SK-N-SH (cell line): Measurements from ENCODE around the gene EML1. TPM values are rescaled to one million over a fixed set of nuclear protein-coding genes. Genes with fewer than 3 reads are reported as not detected.

ENCODE experiments used
- CTCF ChIA-PET: fragments of 300-600, 350-600 bp; formaldehyde crosslinking; extraction: SDS; loops from one replicate; lab custom pipeline; 2021; lab: Yijun Ruan, JAX
- POLR2A ChIA-PET: fragments of 350-600 bp; sonication (Branson Sonifier 250); formaldehyde crosslinking; extraction: SDS; loops from one replicate; lab custom pipeline; 2020; ENCODE audit warnings: antibody characterized with exemption, inconsistent platforms; lab: Yijun Ruan, JAX
- DNase-seq: peaks from one replicate; pipeline ENCODE4 v3.0.0; 2012
- H2AFZ ChIP-seq: fragments of 200-600 bp; sonication (generic); 2 replicates; pipeline ENCODE4 v1.8.1; 2016; ENCODE audit warnings: antibody characterized with exemption, mild to moderate bottlenecking, low read depth
- H3F3A ChIP-seq: fragments of 200-600 bp; sonication (generic); replicated peaks from 2 replicates; pipeline ENCODE3; 2016; ENCODE audit warnings: antibody characterized with exemption, mild to moderate bottlenecking; ENCODE audit not compliant: insufficient read depth
- H3K27ac ChIP-seq, 2 experiments: fragments of 200-500 bp in 1 of 2; fragments of 200-600 bp in 1 of 2; sonication (Bioruptor generic) in 1 of 2; sonication (generic), shearing (Covaris generic) in 1 of 2; 2 replicates each; pipeline versions ENCODE4 v1.5.1 to v1.6.1; 2014 to 2016; ENCODE audit warnings: low read depth in 2 of 2, inconsistent platforms in 1 of 2, low read length in 1 of 2, mild to moderate bottlenecking in 1 of 2, mixed read lengths in 1 of 2
- H3K27me3 ChIP-seq: fragments of 200-600 bp; sonication (generic), shearing (Covaris generic); 2 replicates; pipeline ENCODE4 v1.6.1; 2016; ENCODE audit warnings: mixed run types; ENCODE audit not compliant: insufficient read depth
- H3K36me3 ChIP-seq, 2 experiments: fragments of 200-500 bp in 1 of 2; fragments of 200-600 bp in 1 of 2; sonication (Bioruptor generic) in 1 of 2; sonication (generic) in 1 of 2; replicated peaks in 1 of 2; 2 replicates each; pipeline versions ENCODE3 to v1.5.1; 2014 to 2016; ENCODE audit warnings: low read length in 1 of 2, mild to moderate bottlenecking in 1 of 2; ENCODE audit not compliant: insufficient read depth in 2 of 2, control insufficient read depth in 1 of 2
- H3K4me1 ChIP-seq, 2 experiments: fragments of 200-500 bp in 1 of 2; fragments of 200-600 bp in 1 of 2; sonication (Bioruptor generic) in 1 of 2; sonication (generic), shearing (Covaris generic) in 1 of 2; 2 replicates each; pipeline versions ENCODE4 v1.5.1 to v1.6.1; 2014 to 2016; ENCODE audit warnings: low read depth in 1 of 2, low read length in 1 of 2, mixed run types in 1 of 2; ENCODE audit not compliant: insufficient read depth in 2 of 2, control insufficient read depth in 1 of 2
- H3K4me2 ChIP-seq: fragments of 200-600 bp; sonication (generic), shearing (Covaris generic); 2 replicates; pipeline ENCODE4 v1.6.1; 2017; ENCODE audit warnings: mixed run types
- H3K4me3 ChIP-seq, 2 experiments: fragments of 200-500 bp in 1 of 2; fragments of 200-600 bp in 1 of 2; sonication (Bioruptor generic) in 1 of 2; sonication (generic), shearing (Covaris generic) in 1 of 2; 2 replicates each; pipeline versions ENCODE4 v1.5.1 to v1.8.1; 2014 to 2016; ENCODE audit warnings: low read depth in 2 of 2, inconsistent platforms in 1 of 2, low read length in 1 of 2, mild to moderate bottlenecking in 1 of 2, mixed read lengths in 1 of 2, moderate library complexity in 1 of 2
- H3K79me2 ChIP-seq: fragments of 200-600 bp; sonication (generic); 2 replicates; pipeline ENCODE4 v1.8.1; 2017; ENCODE audit warnings: mild to moderate bottlenecking; ENCODE audit not compliant: insufficient read depth
- H3K9ac ChIP-seq: fragments of 200-600 bp; sonication (generic); 2 replicates; pipeline ENCODE4 v1.6.1; 2017; ENCODE audit warnings: mixed run types
- H3K9me2 ChIP-seq: fragments of 200-600 bp; sonication (generic); 2 replicates; pipeline ENCODE4 v1.6.1; 2017; ENCODE audit warnings: mixed run types
- H3K9me3 ChIP-seq: fragments of 200-600 bp; sonication (generic); 2 replicates; pipeline ENCODE4 v1.6.1; 2017; ENCODE audit warnings: mixed run types, mild to moderate bottlenecking, moderate library complexity
- H4K20me1 ChIP-seq: fragments of 200-600 bp; sonication (generic); 2 replicates; pipeline ENCODE4 v1.6.1; 2017; ENCODE audit warnings: mild to moderate bottlenecking, mixed run types; ENCODE audit not compliant: insufficient read depth
- CHD2 ChIP-seq: fragments of 150-350 bp; IDR thresholded peaks from 2 replicates; pipeline ENCODE4 v1.6.1; 2018; ENCODE audit warnings: low read length; ENCODE audit not compliant: partially characterized antibody
- ELF1 ChIP-seq: IDR thresholded peaks from 2 replicates; pipeline ENCODE4 v1.4.0; 2012
- EP300 ChIP-seq, 2 experiments: IDR thresholded peaks; 2 replicates each; pipeline versions ENCODE4 v1.4.0 to v1.6.1; 2012; ENCODE audit warnings: borderline replicate concordance in 1 of 2, low read depth in 1 of 2, low read length in 1 of 2
- MXI1 ChIP-seq: IDR thresholded peaks from 2 replicates; pipeline ENCODE4 v1.6.1; 2012; ENCODE audit warnings: mild to moderate bottlenecking, low read depth, low read length, improper control_type of control experiment
- NRF1 ChIP-seq: IDR thresholded peaks from 2 replicates; pipeline ENCODE4 v1.6.1; 2012; ENCODE audit warnings: low read depth, mild to moderate bottlenecking, low read length
- POLR2AphosphoS5 ChIP-seq: IDR thresholded peaks from 2 replicates; pipeline ENCODE4 v1.6.1; 2012; ENCODE audit warnings: low read depth, low read length
- RCOR1 ChIP-seq: fragments of 150-350 bp; IDR thresholded peaks from 2 replicates; pipeline ENCODE4 v1.6.1; 2017; ENCODE audit warnings: antibody characterized with exemption, low read length
- RXRA ChIP-seq: IDR thresholded peaks from 2 replicates; pipeline ENCODE4 v1.4.0; 2012; ENCODE audit warnings: low read depth, mild to moderate bottlenecking, borderline replicate concordance
- SIN3A ChIP-seq: IDR thresholded peaks from 2 replicates; pipeline ENCODE4 v1.6.1; 2012; ENCODE audit warnings: low read depth, mild to moderate bottlenecking, low read length, moderate library complexity, borderline replicate concordance
- TAF1 ChIP-seq: IDR thresholded peaks from 2 replicates; pipeline ENCODE4 v1.6.1; 2012; ENCODE audit warnings: low read depth, mild to moderate bottlenecking, low read length, moderate library complexity, borderline replicate concordance
- YY1 ChIP-seq: IDR thresholded peaks from 2 replicates; pipeline ENCODE4 v1.4.0; 2012; ENCODE audit warnings: low read depth, mild to moderate bottlenecking
- WGBS: methylation state at CpG from one replicate; pipeline ENCODE4 v1.1.6; 2017; ENCODE audit warnings: low lambda C conversion rate; 5-methylcytosine and 5-hydroxymethylcytosine counted together
- polyA plus RNA-seq, 3 experiments: library from polyadenylated mRNA; depleted of rRNA; stranded (reverse); fragments of >200 nt; gene quantifications; 2 replicates each; pipeline ENCODE4 v1.2.3, GENCODE V29; 2012
- TF ChIP-seq, protein P1 (sequence below): IDR thresholded peaks from 2 replicates; pipeline ENCODE4 v1.4.0; 2012; ENCODE audit warnings: low read depth
- TF ChIP-seq, protein P2 (sequence below): IDR thresholded peaks from 2 replicates; pipeline ENCODE4 v1.4.0; 2012; ENCODE audit warnings: low read depth, borderline replicate concordance

Gene EML1
- polyA plus RNA-seq, 1 of the 3 experiments (the other 2 are of a cell fraction), result 6.3 TPM

DNA sequence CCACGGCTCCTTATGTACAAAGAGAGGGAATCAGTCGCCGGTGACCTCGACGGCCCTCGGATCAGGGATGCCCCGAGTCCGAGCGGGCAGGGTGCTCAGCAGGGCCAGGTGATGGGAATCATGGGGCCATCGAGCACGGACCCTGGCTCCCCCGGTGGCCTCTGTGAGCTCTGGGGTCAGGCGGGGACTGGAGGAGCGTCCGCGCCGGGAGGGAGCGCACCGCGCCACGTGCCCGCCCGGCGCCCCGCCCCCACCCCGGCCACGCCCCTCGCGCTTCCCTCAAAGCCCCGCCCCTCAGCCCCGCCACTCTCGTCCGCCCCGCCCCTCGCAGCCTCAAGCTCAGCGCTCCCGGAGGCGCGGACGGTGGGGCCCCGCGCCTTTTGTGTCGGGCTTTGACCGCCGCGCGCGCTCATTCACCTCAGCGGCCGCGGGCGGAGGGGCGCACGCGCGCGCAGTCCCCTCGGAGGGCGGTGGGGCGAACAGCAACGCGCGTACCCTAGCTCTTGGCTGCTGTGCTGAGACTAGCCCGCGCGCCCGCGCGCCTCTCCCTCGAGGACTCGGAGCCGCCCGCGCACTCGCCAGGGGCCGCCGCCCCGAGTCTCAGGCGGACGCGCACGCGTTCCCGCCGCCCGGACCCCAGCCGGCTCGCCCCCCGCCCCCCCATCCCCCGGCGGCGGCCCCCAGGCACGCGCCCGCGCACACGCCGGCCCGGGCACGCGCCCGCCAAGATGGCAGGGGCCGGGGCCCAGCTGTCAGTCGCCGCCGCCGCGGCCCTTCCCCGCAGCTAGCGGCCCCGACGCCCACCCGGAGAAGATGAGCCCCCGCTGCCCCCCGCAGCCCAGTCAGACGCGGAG lies 178.1 kb downstream of the EML1 start:
- Histone ChIP-seq H3K9ac (peak overlapping the region; percentile 65; the same call in 1 of the 2 replicates), H3F3A (peaks cover 14% of the 10 kb centered on the region), H3K36me3 (peaks cover 0 to 6% of the 10 kb centered on the region in 2 experiments), H3K9me3 (no peaks in the 10 kb centered on the region), H3K27me3 (no peaks in the 10 kb centered on the region), H4K20me1 (no peaks in the 10 kb centered on the region), H3K27ac (peak overlapping the region; percentile 34 to 88; a peak in 3 of 4 replicates), H3K4me3 (peak overlapping the region; percentile 80 to 87), H3K79me2 (peaks cover 39% of the 10 kb centered on the region), H3K9me2 (no peaks in the 10 kb centered on the region), H3K4me2 (peak overlapping the region; percentile 60; the same call in 1 of the 2 replicates), H3K4me1 (peaks cover 11 to 19% of the 10 kb centered on the region in 2 experiments; a peak in 2 of 4 replicates), H2AFZ (peak overlapping the region; percentile 79; the same call in 1 of the 2 replicates)
- TF ChIP-seq EP300 (IDR thresholded peaks at IDR 0.05; ENCODE audit: borderline replicate concordance in 1 of 2, low read depth in 1 of 2, low read length in 1 of 2) (no peak), TAF1 (peak; percentile 53; the same call in 1 of the 2 replicates), MXI1 (peak; percentile 51), SIN3A (no peak; the same call in 1 of the 2 replicates), YY1 (0 out of 2 replicates have a peak, but pooled peaks have one; percentile 23), RCOR1 (0 out of 2 replicates have a peak, but pooled peaks have one; percentile 34), ELF1 (no peak), POLR2AphosphoS5 (peak; percentile 40; the same call in 1 of the 2 replicates), NRF1 (peak; percentile 64), CHD2 (no peak), RXRA (no peak)
- TF ChIP-seq, protein P1, sequence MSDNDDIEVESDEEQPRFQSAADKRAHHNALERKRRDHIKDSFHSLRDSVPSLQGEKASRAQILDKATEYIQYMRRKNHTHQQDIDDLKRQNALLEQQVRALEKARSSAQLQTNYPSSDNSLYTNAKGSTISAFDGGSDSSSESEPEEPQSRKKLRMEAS, result peak; percentile 92
- TF ChIP-seq, protein P2, sequence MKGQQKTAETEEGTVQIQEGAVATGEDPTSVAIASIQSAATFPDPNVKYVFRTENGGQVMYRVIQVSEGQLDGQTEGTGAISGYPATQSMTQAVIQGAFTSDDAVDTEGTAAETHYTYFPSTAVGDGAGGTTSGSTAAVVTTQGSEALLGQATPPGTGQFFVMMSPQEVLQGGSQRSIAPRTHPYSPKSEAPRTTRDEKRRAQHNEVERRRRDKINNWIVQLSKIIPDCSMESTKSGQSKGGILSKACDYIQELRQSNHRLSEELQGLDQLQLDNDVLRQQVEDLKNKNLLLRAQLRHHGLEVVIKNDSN, result peak; percentile 59; the same call in 1 of the 2 replicates
- no CpG with 5 or more reads among the region's 117 CpGs for WGBS
- peak; percentile 98 for DNase-seq
- ChIA-PET CTCF (interaction anchor here (0.6 to 1.8 kb wide), 3 partner anchors 10 to 222 kb away, joined by 3 to 10 read pairs (median 3); no protein-coding TSS in a partner anchor), POLR2A (interaction anchor here (0.7 to 1.4 kb wide), 2 partner anchors 171 to 233 kb away, joined by 4 read pairs; no protein-coding TSS in a partner anchor)
